Occipital lobe (tissue), 2 donors: Measurements from ENCODE around the gene GABRG1. TPM values are rescaled to one million over a fixed set of nuclear protein-coding genes. Genes with fewer than 3 reads are reported as not detected.

Source experiments
- DNase-seq: peaks from one replicate; lab custom pipeline; 2025; lab: John Stamatoyannopoulos, UW
- total RNA-seq: library from RNA; depleted of rRNA; stranded (reverse); fragments of >200 nt; gene quantifications from one replicate; pipeline ENCODE4 v1.2.3, GENCODE V29; 2014

Gene GABRG1
- total RNA-seq, result 49.9 TPM

DNA sequence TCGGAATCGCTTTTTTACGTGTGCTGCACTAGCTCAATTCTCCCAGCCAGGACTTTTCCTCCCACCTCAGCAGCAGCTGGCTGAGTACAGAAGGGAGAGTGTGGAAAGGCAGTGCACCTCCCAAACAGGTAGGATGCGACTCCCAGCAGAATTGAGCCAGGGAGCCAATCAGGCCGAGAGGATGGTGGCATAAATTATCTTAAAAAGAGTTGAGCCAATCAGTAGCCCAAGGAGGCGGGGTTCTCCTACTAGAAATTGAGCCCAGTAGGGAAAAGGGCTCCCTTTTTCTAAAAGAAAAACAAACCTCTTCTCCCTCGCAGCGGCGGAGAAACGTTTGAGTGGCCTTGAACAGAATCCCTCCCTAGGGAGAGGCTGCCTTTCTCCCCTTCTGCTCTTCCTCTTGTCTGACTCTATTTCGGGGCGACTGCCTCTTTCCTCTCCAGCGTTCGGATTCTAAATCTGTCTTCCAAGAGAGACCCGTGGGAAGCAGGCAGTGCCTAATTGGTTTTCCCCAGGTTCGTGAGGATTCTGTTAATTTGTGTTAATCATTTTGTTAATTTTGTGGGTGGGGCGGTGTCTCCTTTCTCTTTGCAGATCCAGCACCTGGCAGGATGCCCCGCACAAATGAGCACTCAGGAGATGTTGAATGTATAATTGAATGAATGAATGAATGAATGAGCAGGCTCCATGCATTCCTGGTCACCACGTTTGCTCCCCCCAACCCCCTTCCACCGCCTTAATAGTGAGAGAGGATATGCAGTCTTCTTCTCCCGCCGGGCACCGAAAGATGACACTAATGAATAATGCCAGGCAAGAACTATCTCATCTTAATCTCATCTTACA, at the start of gene GABRG1:
Gene GABRG1, minus strand, starts transcription at position 142 of the 843 bp plus-strand sequence. Its CDS starts 141 bp downstream, at position 1.
- DNase-seq, result peak; percentile 65

DNA sequence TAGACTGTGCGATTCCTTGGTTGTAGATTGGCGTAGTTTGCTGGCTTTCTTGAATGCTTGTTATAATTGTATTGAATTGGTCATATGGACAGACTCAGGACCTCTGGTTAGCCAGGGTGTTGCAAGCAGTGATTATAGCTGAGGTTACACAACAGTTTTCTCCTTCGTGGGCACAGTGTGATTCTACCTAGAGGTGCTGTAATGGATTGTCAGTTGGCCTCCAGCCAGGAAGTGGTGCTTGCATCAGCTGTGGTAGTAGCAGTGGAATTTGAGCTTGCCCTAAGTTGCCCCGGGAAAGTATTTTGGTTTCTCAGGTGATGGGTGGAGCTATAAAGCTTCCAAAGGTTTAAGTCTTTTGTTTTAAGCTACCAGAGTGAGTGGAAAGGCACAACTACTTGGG, 23.1 kb upstream of the GABRG1 start:
- DNase-seq, result no peak

DNA sequence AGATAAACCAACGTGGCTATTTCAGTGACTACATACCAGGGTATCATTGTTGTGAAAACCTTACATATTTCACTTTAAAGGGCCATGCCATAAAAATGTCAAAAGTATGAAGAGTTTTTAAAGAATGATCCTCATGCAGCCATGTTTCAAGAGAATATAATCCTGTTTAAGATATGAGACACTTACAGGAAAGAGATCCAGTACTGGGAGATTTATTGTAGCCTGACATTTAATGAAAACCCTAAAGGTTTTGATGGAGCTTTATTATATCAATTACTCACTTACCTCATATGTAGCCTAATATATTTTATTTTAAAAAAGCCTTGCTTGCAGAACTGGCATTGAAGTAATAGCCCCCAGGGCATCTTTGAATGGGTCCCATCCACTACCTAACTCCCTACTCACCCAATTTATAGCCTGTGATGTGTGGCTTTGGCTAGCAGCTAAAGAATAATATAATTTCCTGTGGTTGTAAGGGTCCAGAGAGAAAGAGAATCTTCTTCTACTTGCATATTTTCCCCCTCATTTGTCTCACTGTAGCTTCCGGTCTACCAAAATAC, 7.7 kb upstream of the GABRG1 start:
- DNase-seq, result no peak

DNA sequence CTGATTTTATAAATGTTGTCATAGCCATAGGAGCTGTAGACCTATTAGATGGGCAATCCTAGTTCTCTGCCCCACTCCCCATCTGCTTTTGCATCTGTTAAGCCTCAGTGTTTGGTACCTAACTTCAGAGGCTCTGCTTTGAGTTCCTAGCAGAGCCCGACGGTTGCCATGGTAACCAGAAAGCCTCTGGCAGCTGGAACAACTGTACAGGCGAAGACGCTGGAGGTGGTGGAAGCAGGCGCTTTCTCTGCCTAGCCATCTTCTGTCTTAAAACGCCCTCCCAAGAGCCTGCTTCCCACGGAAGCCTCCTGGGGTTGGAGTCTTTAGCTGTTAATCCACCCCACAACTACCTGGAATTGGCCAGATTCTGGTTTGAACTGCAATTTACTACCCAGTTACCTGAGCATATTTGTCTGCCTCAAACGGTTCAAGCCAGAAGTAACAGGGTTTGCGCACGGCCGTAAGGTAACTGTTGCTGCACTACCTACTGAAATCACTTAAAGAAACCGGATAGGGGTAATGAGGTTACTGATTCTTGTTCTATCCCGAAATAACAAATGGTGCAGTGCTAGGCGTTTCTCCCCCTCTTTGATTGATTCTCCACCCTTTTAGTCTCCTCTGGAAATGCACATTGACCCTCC, 1.0 kb upstream of the GABRG1 start:
- DNase-seq, result peak; percentile 54

DNA sequence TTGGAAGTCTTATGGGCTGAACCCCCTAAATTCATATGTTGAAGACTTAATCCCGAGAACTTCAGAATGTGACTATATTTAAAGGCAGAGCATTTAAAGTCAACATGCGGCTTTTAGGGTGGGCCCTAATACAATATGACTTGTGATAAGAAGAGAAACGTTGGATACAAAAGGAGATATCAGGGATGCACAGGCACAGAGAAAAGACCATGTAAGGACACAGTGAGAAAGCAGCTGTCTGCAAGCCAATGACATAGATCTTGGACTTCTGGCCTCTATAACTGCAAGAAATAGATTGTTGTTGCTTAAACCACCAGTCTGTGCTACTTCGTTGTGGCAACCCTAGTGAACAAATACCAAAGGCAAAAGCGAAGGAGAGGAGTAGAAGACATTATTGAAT, 42.2 kb downstream of the GABRG1 start:
- no peak for DNase-seq

DNA sequence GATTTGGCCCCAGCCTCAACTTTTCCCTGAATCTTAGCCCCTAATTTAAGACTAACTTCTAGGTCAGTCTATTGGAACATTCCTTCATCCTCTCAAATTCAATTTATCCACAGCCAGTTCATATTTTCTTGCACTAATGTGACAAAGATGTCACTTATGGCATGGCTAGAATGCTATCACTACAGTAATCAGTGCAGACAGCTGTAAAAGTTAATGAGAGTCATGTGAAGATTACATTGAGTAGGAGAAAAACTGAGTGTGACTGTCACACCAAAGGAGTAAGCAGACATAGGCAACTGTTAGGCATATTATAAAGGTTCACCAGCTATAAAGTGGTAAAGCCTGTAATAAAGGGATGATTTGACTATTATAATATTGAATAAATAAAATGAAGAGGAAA, 42.6 kb downstream of the GABRG1 start:
- no peak for DNase-seq

DNA sequence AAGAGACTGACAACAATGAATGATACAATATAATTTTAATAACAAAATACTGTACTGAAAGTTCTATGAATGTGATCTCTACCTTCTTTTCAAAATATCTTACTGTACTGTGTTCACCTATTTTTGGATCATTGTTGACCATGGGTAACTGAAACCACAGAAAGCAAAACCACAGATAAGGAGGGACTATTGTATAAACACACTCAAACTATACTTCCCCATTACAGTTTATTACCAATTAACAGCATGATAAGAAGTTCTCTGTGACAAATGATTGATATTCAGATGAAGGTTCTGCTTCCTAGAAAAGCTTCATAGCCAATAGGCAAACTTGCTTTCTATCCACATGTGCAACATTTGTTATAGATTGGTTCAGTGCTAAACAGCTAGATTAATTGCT, 50.1 kb downstream of the GABRG1 start:
- no peak for DNase-seq

DNA sequence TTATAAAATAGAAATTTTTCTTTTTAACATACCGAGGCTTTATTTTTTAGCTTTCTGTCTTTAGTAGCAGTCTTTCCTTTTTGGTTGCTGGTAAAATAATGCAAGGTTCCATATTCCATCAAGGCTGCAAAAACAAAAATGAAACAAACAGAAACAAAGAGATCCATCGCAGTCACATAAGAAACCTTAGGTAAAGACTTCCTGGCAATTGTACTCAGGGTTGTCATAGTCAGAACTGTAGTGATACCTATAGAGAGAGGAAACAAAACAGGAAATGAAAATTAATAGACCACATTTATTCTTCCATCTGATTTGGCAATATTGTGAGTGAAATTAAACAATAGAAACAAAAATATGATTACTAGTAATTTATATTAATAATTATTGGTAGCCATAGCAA, 72.5 kb downstream of the GABRG1 start:
- DNase-seq, result no peak

DNA sequence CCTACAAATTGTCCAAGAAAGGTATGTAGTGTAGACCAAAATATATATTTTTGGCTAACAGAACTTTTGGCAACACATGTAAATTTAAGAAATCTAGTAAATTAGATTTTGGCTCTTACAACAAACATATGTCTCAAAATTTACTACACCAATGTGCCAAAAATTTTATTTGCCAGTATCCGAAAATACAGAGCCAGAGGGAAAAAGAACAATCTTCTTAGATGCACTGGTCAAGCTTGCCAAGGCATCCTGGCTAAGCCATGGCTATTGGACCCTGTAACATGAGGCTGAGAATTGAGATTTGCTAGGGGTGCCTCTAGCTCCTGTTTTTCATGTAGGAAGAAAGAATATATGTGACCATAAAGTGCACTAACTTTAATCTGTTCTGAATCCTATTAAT, 91.8 kb downstream of the GABRG1 start:
- DNase-seq, result no peak

DNA sequence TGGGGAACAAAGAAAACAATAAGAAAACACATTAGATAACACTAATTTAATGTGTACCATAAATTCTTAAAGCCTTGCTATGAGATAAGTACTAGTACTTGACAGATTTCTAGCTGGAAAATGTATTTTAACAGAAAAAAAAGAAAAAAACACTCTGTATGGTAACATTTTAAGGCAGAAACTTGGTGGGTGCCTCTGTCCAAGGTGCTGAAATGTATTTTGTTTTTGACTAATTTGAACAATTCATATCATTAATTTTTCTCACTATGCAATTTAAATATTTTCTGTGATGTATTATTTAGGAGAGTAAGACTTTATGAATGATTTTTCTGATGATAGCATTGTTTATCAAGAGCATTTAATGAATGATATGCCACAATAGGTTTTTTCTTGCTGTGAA, 107.5 kb downstream of the GABRG1 start:
- no peak for DNase-seq

DNA sequence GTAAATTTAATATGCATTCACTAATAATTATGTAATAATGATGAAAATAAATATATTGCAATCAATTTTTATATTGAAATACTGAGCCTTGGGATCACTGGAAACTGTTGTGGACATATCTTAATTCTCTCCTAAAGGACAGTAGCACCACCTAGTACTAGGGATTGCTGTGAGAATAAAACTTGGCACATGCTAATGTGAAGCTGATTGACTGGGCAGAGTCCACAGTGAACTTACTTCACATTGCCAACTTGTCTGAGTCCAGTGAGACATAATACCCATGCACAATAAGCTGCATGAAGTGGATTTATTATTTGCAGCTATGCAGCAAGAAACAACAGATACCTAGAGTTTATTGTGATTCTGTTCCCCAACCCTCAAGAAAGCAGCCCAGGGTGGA, 131.1 kb downstream of the GABRG1 start:
- DNase-seq, result no peak

DNA sequence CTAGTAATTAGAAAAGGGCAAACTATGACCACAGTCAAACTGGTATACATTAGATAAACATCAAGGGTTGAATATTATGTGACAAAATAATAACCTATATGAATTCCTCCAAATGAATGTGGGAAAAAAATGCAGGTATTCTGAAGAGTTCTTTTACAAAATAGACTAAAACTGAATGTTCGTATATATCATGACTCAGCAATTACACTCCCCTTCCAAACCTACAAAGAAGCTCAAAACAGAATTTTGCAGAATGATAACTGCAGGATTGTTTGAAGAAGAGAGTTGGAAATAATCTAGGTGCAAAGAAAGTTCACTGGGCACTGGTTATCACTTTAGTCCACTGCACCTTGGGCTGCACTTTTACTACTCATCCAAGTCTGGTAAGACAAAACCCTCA, 134.1 kb downstream of the GABRG1 start:
- no peak for DNase-seq

DNA sequence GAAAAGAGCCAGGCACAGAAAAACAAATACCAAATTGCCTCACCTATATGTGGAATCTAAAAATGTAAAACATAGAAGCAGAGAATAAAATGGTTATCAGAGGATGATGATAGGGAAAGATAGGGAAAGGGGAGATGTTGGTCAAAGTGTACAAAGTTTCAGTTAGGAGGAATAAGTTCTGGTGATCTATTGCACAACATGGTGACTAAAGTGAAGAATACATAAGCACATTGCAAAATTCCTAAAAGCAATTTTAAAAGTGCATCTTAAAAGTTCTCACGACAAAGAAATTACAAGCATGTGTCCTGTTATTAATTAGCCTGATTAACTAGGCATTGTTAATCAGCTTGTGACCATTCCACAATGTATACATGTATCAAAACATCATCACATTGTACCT, 136.0 kb downstream of the GABRG1 start:
- no peak for DNase-seq
